Effector memory CD4-positive, alpha-beta T cell (primary cell): ENCODE data around the gene NREP.

Experiments
- DNase-seq, 3 donors: peaks; one replicate each; pipeline ENCODE4 v3.0.0-alpha.2; 2020
- H3K27ac ChIP-seq: 2 replicates; pipeline ENCODE4 v1.7.0; 2013; ENCODE audit warnings: mild to moderate bottlenecking, low read length, moderate library complexity; ENCODE audit not compliant: insufficient read depth, poor library complexity, severe bottlenecking
- H3K27me3 ChIP-seq: replicated peaks from 2 replicates; pipeline ENCODE4 v1.7.0; 2013; ENCODE audit warnings: mild to moderate bottlenecking, low read length; ENCODE audit not compliant: insufficient read depth, control insufficient read depth, poor library complexity, severe bottlenecking
- H3K36me3 ChIP-seq: 2 replicates; pipeline ENCODE4 v1.7.0; 2013; ENCODE audit warnings: mild to moderate bottlenecking, low read length, moderate library complexity; ENCODE audit not compliant: control insufficient read depth, insufficient read depth
- H3K4me1 ChIP-seq: 2 replicates; pipeline ENCODE4 v1.7.0; 2013; ENCODE audit warnings: low read length, mild to moderate bottlenecking; ENCODE audit not compliant: control insufficient read depth, insufficient read depth, poor library complexity, severe bottlenecking
- H3K4me3 ChIP-seq: 2 replicates; pipeline ENCODE4 v1.7.0; 2013; ENCODE audit warnings: low read length, low read depth, mild to moderate bottlenecking; ENCODE audit not compliant: insufficient read depth, poor library complexity, severe bottlenecking
- H3K9me3 ChIP-seq: 2 replicates; pipeline ENCODE4 v1.7.0; 2013; ENCODE audit warnings: mild to moderate bottlenecking, low read length, moderate library complexity; ENCODE audit not compliant: control insufficient read depth

NREP gene

GRCh38 chr5:111783537-111783936 lies 26.5 kb upstream of the NREP start:
- H3K27me3 ChIP-seq: no peaks in the 10 kb centered on the region
- no peaks in the 10 kb centered on the region for H3K4me1 ChIP-seq
- no peak for DNase-seq
- H3K36me3 ChIP-seq: no peaks in the 10 kb centered on the region
- no peaks in the 10 kb centered on the region for H3K9me3 ChIP-seq
- H3K4me3 ChIP-seq: no peak overlapping the region
- no peak overlapping the region for H3K27ac ChIP-seq

- no peaks in the 10 kb centered on the region for H3K4me1 ChIP-seq
- no peak for DNase-seq
- H3K27me3 ChIP-seq: no peaks in the 10 kb centered on the region
- no peaks in the 10 kb centered on the region for H3K36me3 ChIP-seq
- H3K9me3 ChIP-seq: no peaks in the 10 kb centered on the region
- H3K27ac ChIP-seq: no peak overlapping the region
- H3K4me3 ChIP-seq: no peak overlapping the region
Measured at GRCh38 chr5:111782216-111782615, 25.2 kb upstream of the NREP start.

- H3K27ac ChIP-seq: no peak overlapping the region
- no peaks in the 10 kb centered on the region for H3K27me3 ChIP-seq
- no peaks in the 10 kb centered on the region for H3K9me3 ChIP-seq
- no peaks in the 10 kb centered on the region for H3K36me3 ChIP-seq
- no peaks in the 10 kb centered on the region for H3K4me1 ChIP-seq
- no peak overlapping the region for H3K4me3 ChIP-seq
- DNase-seq: no peak
Measured at GRCh38 chr5:111781200-111781599, 24.2 kb upstream of the NREP start.

- no peaks in the 10 kb centered on the region for H3K36me3 ChIP-seq
- no peaks in the 10 kb centered on the region for H3K4me1 ChIP-seq
- no peak overlapping the region for H3K4me3 ChIP-seq
- H3K27me3 ChIP-seq: no peaks in the 10 kb centered on the region
- no peaks in the 10 kb centered on the region for H3K9me3 ChIP-seq
- no peak for DNase-seq
- no peak overlapping the region for H3K27ac ChIP-seq
Measured at GRCh38 chr5:111779922-111780292, 22.9 kb upstream of the NREP start.

GRCh38 chr5:111779260-111779921 lies 22.4 kb upstream of the NREP start:
- no peaks in the 10 kb centered on the region for H3K4me1 ChIP-seq

GRCh38 chr5:111776913-111777781 lies 20.2 kb upstream of the NREP start:
- no peak overlapping the region for H3K4me3 ChIP-seq
- no peaks in the 10 kb centered on the region for H3K9me3 ChIP-seq
- H3K36me3 ChIP-seq: no peaks in the 10 kb centered on the region
- H3K27ac ChIP-seq: no peak overlapping the region
- no peaks in the 10 kb centered on the region for H3K27me3 ChIP-seq
- no peaks in the 10 kb centered on the region for H3K4me1 ChIP-seq
- DNase-seq: no peak

More at GRCh38 chr5:111779260-111779921, 22.4 kb upstream of the NREP start:
- no peak for DNase-seq
- no peaks in the 10 kb centered on the region for H3K27me3 ChIP-seq
- no peaks in the 10 kb centered on the region for H3K36me3 ChIP-seq
- H3K9me3 ChIP-seq: no peaks in the 10 kb centered on the region
- H3K4me3 ChIP-seq: no peak overlapping the region
- H3K27ac ChIP-seq: no peak overlapping the region

GRCh38 chr5:111775224-111775623 lies 18.2 kb upstream of the NREP start:
- Histone ChIP-seq H3K4me1 (no peaks in the 10 kb centered on the region), H3K36me3 (no peaks in the 10 kb centered on the region), H3K27ac (no peak overlapping the region), H3K4me3 (no peak overlapping the region), H3K27me3 (no peaks in the 10 kb centered on the region), H3K9me3 (no peaks in the 10 kb centered on the region)
- no peak for DNase-seq

GRCh38 chr5:111774525-111774924 lies 17.5 kb upstream of the NREP start:
- H3K27me3 ChIP-seq: no peaks in the 10 kb centered on the region
- H3K4me3 ChIP-seq: no peak overlapping the region
- no peak overlapping the region for H3K27ac ChIP-seq
- H3K4me1 ChIP-seq: no peaks in the 10 kb centered on the region
- DNase-seq: no peak
- H3K9me3 ChIP-seq: no peaks in the 10 kb centered on the region
- no peaks in the 10 kb centered on the region for H3K36me3 ChIP-seq

GRCh38 chr5:111772456-111773122 lies 15.6 kb upstream of the NREP start:
- no peaks in the 10 kb centered on the region for H3K36me3 ChIP-seq
- no peak for DNase-seq

GRCh38 chr5:111769541-111769940 lies 12.5 kb upstream of the NREP start:
- Histone ChIP-seq H3K4me3 (no peak overlapping the region), H3K9me3 (no peaks in the 10 kb centered on the region), H3K27me3 (no peaks in the 10 kb centered on the region), H3K4me1 (no peaks in the 10 kb centered on the region), H3K27ac (no peak overlapping the region), H3K36me3 (no peaks in the 10 kb centered on the region)
- no peak for DNase-seq

More at GRCh38 chr5:111772456-111773122, 15.6 kb upstream of the NREP start:
- H3K4me1 ChIP-seq: no peaks in the 10 kb centered on the region
- H3K9me3 ChIP-seq: no peaks in the 10 kb centered on the region
- H3K27ac ChIP-seq: no peak overlapping the region
- no peak overlapping the region for H3K4me3 ChIP-seq
- no peaks in the 10 kb centered on the region for H3K27me3 ChIP-seq
